ENCODE results near the gene FNDC11.

Gene FNDC11

DNA sequence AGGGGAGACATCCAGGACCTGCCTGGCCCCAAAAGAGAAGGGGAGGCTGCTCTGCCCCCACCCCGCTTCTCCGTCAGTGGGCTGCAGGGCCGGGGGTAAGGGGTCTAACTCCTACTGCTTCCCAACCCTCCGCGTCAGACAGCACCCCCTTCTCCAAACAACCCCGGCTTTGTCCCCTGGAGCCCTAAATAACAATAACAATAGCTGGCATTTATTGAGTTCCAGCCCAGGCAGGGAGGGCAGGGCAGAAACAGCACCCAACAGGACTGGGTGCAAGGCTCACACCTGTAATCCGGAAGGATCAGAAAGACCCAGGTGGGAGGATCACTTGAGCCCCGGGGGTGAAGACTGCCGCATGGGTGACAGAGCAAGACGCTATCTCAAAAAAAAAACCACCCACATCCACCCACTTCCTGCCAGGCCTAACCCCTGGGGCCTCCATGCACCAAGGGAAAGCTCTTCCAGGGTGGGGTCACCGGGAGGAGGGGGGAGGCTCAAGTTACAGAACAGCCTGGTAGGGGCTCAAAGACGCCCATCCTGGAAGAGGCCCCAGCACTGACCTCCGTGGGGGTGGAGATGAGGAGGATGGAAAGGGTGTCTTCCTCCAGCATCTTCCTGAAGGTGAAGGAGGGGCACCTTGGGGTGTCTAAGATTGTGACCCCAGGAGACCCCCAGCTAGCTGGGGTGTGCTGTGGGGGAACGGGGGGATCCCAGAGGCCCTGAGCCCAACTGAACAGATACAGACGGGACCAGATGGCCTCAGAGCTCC, 1.3 kb upstream of the FNDC11 start:
- Histone ChIP-seq H3K9me3 (ENCODE audit: control extremely low read depth in 1 of 5, control insufficient read depth in 4 of 5, insufficient read depth in 2 of 5, low read depth in 1 of 5, low read length in 4 of 5) (no peaks in the 10 kb centered on the region), H3K36me3 (ENCODE audit: control insufficient read depth in 4 of 4, insufficient read depth in 4 of 4, low read length in 3 of 4) (no peaks in the 10 kb centered on the region), H3K4me1 (ENCODE audit: control extremely low read depth in 1 of 4, control insufficient read depth in 4 of 4, insufficient read depth in 4 of 4, low read length in 3 of 4) (peaks cover 0 to 25% (median 24%) of the 10 kb centered on the region in 4 experiments), H3K4me3 (ENCODE audit: control insufficient read depth in 1 of 7, extremely low read depth in 1 of 7, insufficient read depth in 4 of 7, low read depth in 2 of 7, low read length in 6 of 7) (peak overlapping the region in 4 of 7 experiments; percentile 5 to 61 (median 47)), H3K27ac (ENCODE audit: insufficient read depth in 1 of 2, low read depth in 1 of 2, low read length in 2 of 2, poor library complexity in 1 of 2, severe bottlenecking in 2 of 2) (peak overlapping the region in 1 of 2 experiments; percentile 3), H3K27me3 (replicated peaks in 2 of 5; ENCODE audit: control insufficient read depth in 4 of 5, insufficient read depth in 5 of 5, low read length in 4 of 5) (peaks cover 0 to 26% (median 6%) of the 10 kb centered on the region in 5 experiments)
- 3% methylated on average over 5 of the region's 15 CpGs for WGBS (ENCODE audit: insufficient coverage)
- ChIA-PET POLR2A (no interaction called here), CTCF (interaction anchor here (0.5 to 1.9 kb wide), 5 partner anchors 9 to 116 kb away, joined by 3 to 5 read pairs (median 3); no protein-coding TSS in a partner anchor)
- peak; percentile 67 to 89 (median 84) for DNase-seq

DNA sequence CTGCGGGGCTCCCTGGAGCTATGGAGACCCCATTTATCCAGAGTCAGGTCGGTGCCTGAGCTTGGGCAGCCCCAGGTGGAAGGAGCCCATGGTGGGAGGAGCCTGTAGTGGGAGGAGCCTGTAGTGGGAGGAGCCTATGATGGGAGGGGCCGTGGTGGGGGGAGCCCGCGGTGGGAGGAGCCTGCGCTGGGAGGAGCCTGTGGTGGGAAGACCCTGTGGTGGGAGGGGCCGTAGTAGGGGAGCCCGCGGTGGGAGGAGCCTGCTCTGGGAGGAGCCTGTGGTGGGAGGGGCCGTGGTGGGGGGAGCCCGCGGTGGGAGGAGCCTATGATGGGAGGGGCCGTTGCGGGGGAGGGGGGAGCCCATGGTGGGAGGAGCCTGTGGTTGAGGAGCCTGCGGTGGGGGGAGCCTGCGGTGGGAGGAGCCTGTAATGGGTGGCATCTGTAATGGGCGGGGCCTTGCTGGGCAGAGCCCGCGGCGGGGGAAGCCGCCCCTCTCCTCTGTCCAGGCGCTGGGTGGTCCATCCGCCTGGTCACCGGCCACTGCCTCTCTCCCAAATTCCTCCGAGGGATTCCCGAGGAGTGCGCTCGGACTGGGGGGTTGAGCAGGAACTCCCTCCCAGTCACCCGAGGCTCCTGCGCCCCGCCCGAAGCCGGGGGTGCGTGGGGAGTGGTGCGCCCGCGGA, 567 bp upstream of the FNDC11 start:
- peaks cover 0 to 19% (median 5%) of the 10 kb centered on the region in 5 experiments for H3K27me3 ChIP-seq (replicated peaks in 2 of 5; ENCODE audit: control insufficient read depth in 4 of 5, insufficient read depth in 5 of 5, low read length in 4 of 5)
- peak overlapping the region in 1 of 2 experiments; percentile 3 for H3K27ac ChIP-seq (ENCODE audit: insufficient read depth in 1 of 2, low read depth in 1 of 2, low read length in 2 of 2, poor library complexity in 1 of 2, severe bottlenecking in 2 of 2)
- no peaks in the 10 kb centered on the region for H3K9me3 ChIP-seq (ENCODE audit: control extremely low read depth in 1 of 5, control insufficient read depth in 4 of 5, insufficient read depth in 2 of 5, low read depth in 1 of 5, low read length in 4 of 5)
- POLR2A ChIA-PET: interaction anchor here (0.6 kb wide), 1 partner anchor 556 kb away, joined by 6 read pairs; no protein-coding TSS in a partner anchor
- no peaks in the 10 kb centered on the region for H3K36me3 ChIP-seq (ENCODE audit: control insufficient read depth in 4 of 4, insufficient read depth in 4 of 4, low read length in 3 of 4)
- H3K4me1 ChIP-seq (ENCODE audit: control extremely low read depth in 1 of 4, control insufficient read depth in 4 of 4, insufficient read depth in 4 of 4, low read length in 3 of 4): peaks cover 0 to 25% (median 24%) of the 10 kb centered on the region in 4 experiments
- WGBS (ENCODE audit: insufficient coverage): 4% methylated on average over 24 of the region's 37 CpGs
- CTCF ChIA-PET: interaction anchor here (0.5 to 1.9 kb wide), 4 partner anchors 10 to 117 kb away, joined by 3 to 5 read pairs (median 3); no protein-coding TSS in a partner anchor
- peak overlapping the region; percentile 28 to 79 (median 71) for H3K4me3 ChIP-seq (ENCODE audit: control insufficient read depth in 1 of 7, extremely low read depth in 1 of 7, insufficient read depth in 4 of 7, low read depth in 2 of 7, low read length in 6 of 7)
- DNase-seq: peak; percentile 82 to 91 (median 88)

DNA sequence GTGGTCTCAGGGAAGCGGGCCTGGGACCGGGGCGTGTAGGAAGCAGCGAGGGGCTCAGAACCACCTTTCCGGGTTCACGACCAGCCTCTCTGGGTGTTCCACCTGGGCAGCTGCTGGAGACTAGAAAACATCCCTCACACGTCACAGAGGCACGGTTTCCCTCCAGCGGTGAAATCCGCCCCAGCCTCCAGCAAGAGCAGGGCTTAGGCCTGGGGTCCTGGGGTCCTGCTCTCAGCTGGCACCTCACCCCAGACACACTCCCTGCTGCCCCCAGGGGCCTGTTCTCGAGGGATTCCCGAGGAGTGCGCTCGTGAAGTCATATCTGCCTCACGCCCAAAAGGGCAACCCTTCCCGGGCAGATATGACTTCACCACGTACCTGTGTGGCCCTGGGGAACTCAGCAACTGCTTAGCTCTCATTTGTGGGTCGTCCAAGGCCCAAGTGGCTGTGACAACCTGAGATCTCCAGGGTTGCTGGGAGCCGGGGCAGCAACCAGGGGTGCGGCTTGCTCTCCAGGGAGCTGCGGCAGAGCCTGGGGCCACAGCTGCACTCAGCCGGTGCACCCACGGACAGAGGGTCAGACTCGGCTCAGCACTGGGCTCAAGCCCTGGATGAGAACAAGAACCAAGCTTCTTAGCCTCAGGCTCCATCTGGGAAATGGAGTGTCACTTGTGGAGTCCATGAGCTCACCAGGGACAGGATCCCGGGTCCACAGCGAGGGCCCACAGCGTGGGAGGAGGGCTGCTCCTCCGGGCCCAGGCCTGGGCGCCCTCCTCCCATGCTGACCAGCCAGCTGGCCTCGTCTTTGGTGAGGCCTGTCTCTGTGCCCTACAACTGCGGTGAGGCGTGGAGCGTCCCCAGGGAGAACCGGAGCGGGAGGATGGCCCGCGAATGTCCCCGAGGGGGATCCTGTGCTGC, 661 bp downstream of the FNDC11 start:
- H3K27me3 ChIP-seq (replicated peaks in 2 of 5; ENCODE audit: control insufficient read depth in 4 of 5, insufficient read depth in 5 of 5, low read length in 4 of 5): peaks cover 0 to 11% (median 2%) of the 10 kb centered on the region in 5 experiments
- 75% methylated on average over 34 of the region's 38 CpGs for WGBS (ENCODE audit: insufficient coverage)

DNA sequence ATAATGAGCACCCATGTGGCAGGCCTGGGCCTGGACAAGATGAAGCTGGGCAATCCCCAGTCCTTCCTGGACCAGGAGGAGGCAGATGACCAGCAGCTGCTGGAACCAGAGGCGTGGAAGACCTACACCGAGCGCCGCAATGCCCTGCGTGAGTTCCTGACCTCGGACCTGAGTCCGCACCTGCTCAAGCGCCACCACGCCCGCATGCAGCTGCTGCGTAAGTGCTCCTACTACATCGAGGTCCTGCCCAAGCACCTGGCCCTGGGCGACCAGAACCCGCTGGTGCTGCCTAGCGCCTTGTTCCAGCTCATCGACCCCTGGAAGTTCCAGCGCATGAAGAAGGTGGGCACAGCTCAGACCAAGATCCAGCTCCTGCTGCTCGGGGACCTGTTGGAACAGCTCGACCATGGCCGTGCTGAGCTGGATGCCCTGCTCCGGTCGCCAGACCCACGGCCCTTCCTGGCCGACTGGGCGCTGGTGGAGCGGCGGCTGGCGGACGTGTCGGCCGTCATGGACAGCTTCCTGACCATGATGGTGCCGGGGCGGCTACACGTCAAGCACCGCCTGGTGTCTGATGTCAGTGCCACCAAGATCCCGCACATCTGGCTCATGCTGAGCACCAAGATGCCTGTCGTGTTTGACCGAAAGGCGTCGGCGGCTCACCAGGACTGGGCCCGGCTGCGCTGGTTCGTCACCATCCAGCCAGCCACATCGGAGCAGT, 1.9 kb downstream of the FNDC11 start:
- POLR2A ChIA-PET: interaction anchor here (0.6 to 1.3 kb wide), 3 partner anchors 13 to 158 kb away, joined by 3 read pairs; no protein-coding TSS in a partner anchor

More for the DNA sequence above, 661 bp downstream of the FNDC11 start:
- no peaks in the 10 kb centered on the region for H3K36me3 ChIP-seq (ENCODE audit: control insufficient read depth in 4 of 4, insufficient read depth in 4 of 4, low read length in 3 of 4)
- DNase-seq: no peak
- CTCF ChIA-PET: interaction anchor here (1.2 to 2.0 kb wide), 7 partner anchors 9 to 27 kb away, joined by 3 to 7 read pairs (median 4); partner anchors contain the start of gene PTK6
- H3K27ac ChIP-seq (ENCODE audit: insufficient read depth in 1 of 2, low read depth in 1 of 2, low read length in 2 of 2, poor library complexity in 1 of 2, severe bottlenecking in 2 of 2): no peak overlapping the region
- H3K9me3 ChIP-seq (ENCODE audit: control extremely low read depth in 1 of 5, control insufficient read depth in 4 of 5, insufficient read depth in 2 of 5, low read depth in 1 of 5, low read length in 4 of 5): no peaks in the 10 kb centered on the region
- peak overlapping the region in 4 of 7 experiments; percentile 36 to 79 (median 62) for H3K4me3 ChIP-seq (ENCODE audit: control insufficient read depth in 1 of 7, extremely low read depth in 1 of 7, insufficient read depth in 4 of 7, low read depth in 2 of 7, low read length in 6 of 7)
- POLR2A ChIA-PET: interaction anchor here (0.6 to 1.2 kb wide), 2 partner anchors 14 to 157 kb away, joined by 3 read pairs; no protein-coding TSS in a partner anchor
- H3K4me1 ChIP-seq (ENCODE audit: control extremely low read depth in 1 of 4, control insufficient read depth in 4 of 4, insufficient read depth in 4 of 4, low read length in 3 of 4): peaks cover 0 to 25% (median 22%) of the 10 kb centered on the region in 4 experiments

DNA sequence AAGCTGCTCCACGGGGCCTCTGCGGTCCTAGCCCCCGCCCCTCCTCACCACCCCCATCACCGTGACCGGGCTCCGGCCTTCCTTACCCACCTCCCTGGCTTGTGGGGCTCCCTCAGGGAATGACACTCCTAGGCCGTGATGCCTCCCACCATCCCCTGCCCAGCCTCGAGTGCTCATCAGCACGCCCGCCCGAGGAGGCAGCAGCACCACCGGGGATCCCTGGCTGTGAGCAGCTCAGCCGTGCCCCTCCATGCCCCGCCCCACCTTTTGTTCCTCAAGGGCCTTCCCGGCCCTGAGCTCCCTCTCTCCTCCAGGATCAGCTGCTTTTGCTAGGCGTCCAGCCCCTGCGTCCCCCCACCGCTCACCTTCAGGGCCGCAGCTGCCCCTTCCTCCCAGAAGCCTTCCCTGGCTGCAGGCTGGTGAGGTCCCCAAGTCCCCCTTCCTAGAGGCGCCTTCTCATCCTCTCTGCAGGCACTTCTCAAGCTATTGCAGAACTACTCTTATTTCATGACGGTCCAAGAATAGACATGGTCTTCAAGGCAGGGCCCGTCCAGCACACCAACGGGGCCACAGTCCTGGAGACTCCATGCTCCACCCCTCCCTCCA, 3.0 kb downstream of the FNDC11 start:
- Histone ChIP-seq H3K4me3 (ENCODE audit: control insufficient read depth in 1 of 7, extremely low read depth in 1 of 7, insufficient read depth in 4 of 7, low read depth in 2 of 7, low read length in 6 of 7) (no peak overlapping the region), H3K36me3 (ENCODE audit: control insufficient read depth in 4 of 4, insufficient read depth in 4 of 4, low read length in 3 of 4) (peaks cover 0 to 7% (median 0%) of the 10 kb centered on the region in 4 experiments), H3K4me1 (ENCODE audit: control extremely low read depth in 1 of 4, control insufficient read depth in 4 of 4, insufficient read depth in 4 of 4, low read length in 3 of 4) (peaks cover 0 to 25% (median 22%) of the 10 kb centered on the region in 4 experiments), H3K27ac (ENCODE audit: insufficient read depth in 1 of 2, low read depth in 1 of 2, low read length in 2 of 2, poor library complexity in 1 of 2, severe bottlenecking in 2 of 2) (no peak overlapping the region), H3K9me3 (ENCODE audit: control extremely low read depth in 1 of 5, control insufficient read depth in 4 of 5, insufficient read depth in 2 of 5, low read depth in 1 of 5, low read length in 4 of 5) (no peaks in the 10 kb centered on the region), H3K27me3 (replicated peaks in 2 of 5; ENCODE audit: control insufficient read depth in 4 of 5, insufficient read depth in 5 of 5, low read length in 4 of 5) (peaks cover 0 to 11% (median 2%) of the 10 kb centered on the region in 5 experiments)
- ChIA-PET CTCF (interaction anchor here (0.9 to 1.3 kb wide), 3 partner anchors 9 to 28 kb away, joined by 3 to 5 read pairs (median 3); no protein-coding TSS in a partner anchor), POLR2A (interaction anchor here (1.3 kb wide), 1 partner anchor 12 kb away, joined by 3 read pairs; no protein-coding TSS in a partner anchor)
- 92% methylated on average over 20 of the region's 23 CpGs for WGBS (ENCODE audit: insufficient coverage)
- DNase-seq: no peak

More for the DNA sequence above, 1.9 kb downstream of the FNDC11 start:
- Histone ChIP-seq H3K9me3 (ENCODE audit: control extremely low read depth in 1 of 5, control insufficient read depth in 4 of 5, insufficient read depth in 2 of 5, low read depth in 1 of 5, low read length in 4 of 5) (no peaks in the 10 kb centered on the region), H3K27ac (ENCODE audit: insufficient read depth in 1 of 2, low read depth in 1 of 2, low read length in 2 of 2, poor library complexity in 1 of 2, severe bottlenecking in 2 of 2) (no peak overlapping the region), H3K27me3 (replicated peaks in 2 of 5; ENCODE audit: control insufficient read depth in 4 of 5, insufficient read depth in 5 of 5, low read length in 4 of 5) (peaks cover 0 to 11% (median 2%) of the 10 kb centered on the region in 5 experiments), H3K4me1 (ENCODE audit: control extremely low read depth in 1 of 4, control insufficient read depth in 4 of 4, insufficient read depth in 4 of 4, low read length in 3 of 4) (peaks cover 0 to 25% (median 22%) of the 10 kb centered on the region in 4 experiments), H3K4me3 (ENCODE audit: control insufficient read depth in 1 of 7, extremely low read depth in 1 of 7, insufficient read depth in 4 of 7, low read depth in 2 of 7, low read length in 6 of 7) (no peak overlapping the region), H3K36me3 (ENCODE audit: control insufficient read depth in 4 of 4, insufficient read depth in 4 of 4, low read length in 3 of 4) (peaks cover 0 to 2% (median 0%) of the 10 kb centered on the region in 4 experiments)
- CTCF ChIA-PET: interaction anchor here (0.9 to 2.0 kb wide), 7 partner anchors 9 to 26 kb away, joined by 3 to 7 read pairs (median 4); partner anchors contain the start of gene PTK6
- DNase-seq: no peak
- 97% methylated on average over 45 of the region's 45 CpGs for WGBS (ENCODE audit: insufficient coverage)

Data from common myeloid progenitor, CD34-positive (primary cell).